Amygdala (tissue), 56 donors: Measurements from ENCODE around the gene DISP1.

Experiments used
- DNase-seq, 56 donors: peaks; one replicate each; lab custom pipeline; 2025; lab: John Stamatoyannopoulos, UW

The DISP1 gene

GRCh38 chr1:222791006-222791710, 23.7 kb upstream of the DISP1 start:
- DNase-seq = no peak

GRCh38 chr1:222792744-222793143, 22.1 kb upstream of the DISP1 start:
- DNase-seq = no peak

GRCh38 chr1:222794656-222795474, 20.0 kb upstream of the DISP1 start:
- no peak for DNase-seq

GRCh38 chr1:222798116-222798515, 16.7 kb upstream of the DISP1 start:
- DNase-seq = no peak

GRCh38 chr1:222798975-222799374, 15.9 kb upstream of the DISP1 start:
- DNase-seq = no peak

- DNase-seq = no peak
Measured at GRCh38 chr1:222801067-222801466, 13.8 kb upstream of the DISP1 start.

- no peak for DNase-seq
Measured at GRCh38 chr1:222811671-222812070, 3.2 kb upstream of the DISP1 start.

- no peak for DNase-seq
Measured at GRCh38 chr1:222813866-222814535, 838 bp upstream of the DISP1 start.

GRCh38 chr1:222815440-222815765, 564 bp downstream of the DISP1 start:
- DNase-seq = no peak

- peak in 1 of 56 donors; percentile 5 for DNase-seq
Measured at GRCh38 chr1:222817529-222817928, 2.7 kb downstream of the DISP1 start.

- no peak for DNase-seq
Measured at GRCh38 chr1:222818171-222818570, 3.3 kb downstream of the DISP1 start.

GRCh38 chr1:222820171-222820712, 5.4 kb downstream of the DISP1 start:
- no peak for DNase-seq

- no peak for DNase-seq
Measured at GRCh38 chr1:222821239-222821638, 6.4 kb downstream of the DISP1 start.

- DNase-seq = no peak
Measured at GRCh38 chr1:222823695-222824094, 8.9 kb downstream of the DISP1 start.

- DNase-seq = no peak
Measured at GRCh38 chr1:222824641-222825040, 9.8 kb downstream of the DISP1 start.

- DNase-seq = no peak
Measured at GRCh38 chr1:222828939-222829338, 14.1 kb downstream of the DISP1 start.

- DNase-seq = no peak
Measured at GRCh38 chr1:222829868-222830267, 15.0 kb downstream of the DISP1 start.

GRCh38 chr1:222833356-222833876, 18.6 kb downstream of the DISP1 start:
- no peak for DNase-seq

- DNase-seq = no peak
Measured at GRCh38 chr1:222843469-222844410, 28.9 kb downstream of the DISP1 start.

- DNase-seq = no peak
Measured at GRCh38 chr1:222844411-222844779, 29.6 kb downstream of the DISP1 start.
